ENCODE results near the gene ADAMTS2. TPM values are rescaled to one million over a fixed set of nuclear protein-coding genes. Genes with fewer than 3 reads are reported as not detected.
"Not testable (repeated sequence)": the region's sequence is repeated elsewhere in the genome, so short reads cannot be mapped to it uniquely, and the experiment has no call there.

The ADAMTS2 gene
- total and polyA plus RNA-seq, 4 donors, result 12.5 to 27.1 (median 19.7) TPM

- Histone ChIP-seq H3K9me3 (ENCODE audit: control insufficient read depth, insufficient read depth, low read length) (no peaks in the 10 kb centered on the region), H3K4me1 (ENCODE audit: control insufficient read depth, insufficient read depth, low read length) (peaks cover 30% of the 10 kb centered on the region), H3K4me3 (ENCODE audit: low read depth, low read length) (no peak overlapping the region), H3K27ac (ENCODE audit: low read depth, low read length) (no peak overlapping the region), H3K27me3 (ENCODE audit: control insufficient read depth, insufficient read depth, low read length) (no peaks in the 10 kb centered on the region), H3K36me3 (ENCODE audit: control insufficient read depth, insufficient read depth, low read length) (no peaks in the 10 kb centered on the region)
- DNase-seq (ENCODE audit: low read depth in 4 of 6, low spot score in 6 of 6), result peak in 1 of 6 donors; percentile 49
- 75% methylated on average over 8 of the region's 16 CpGs for WGBS (ENCODE audit: insufficient coverage)
Observed at GRCh38 chr5:179292681-179293635, 52.3 kb downstream of the ADAMTS2 start.

DNA sequence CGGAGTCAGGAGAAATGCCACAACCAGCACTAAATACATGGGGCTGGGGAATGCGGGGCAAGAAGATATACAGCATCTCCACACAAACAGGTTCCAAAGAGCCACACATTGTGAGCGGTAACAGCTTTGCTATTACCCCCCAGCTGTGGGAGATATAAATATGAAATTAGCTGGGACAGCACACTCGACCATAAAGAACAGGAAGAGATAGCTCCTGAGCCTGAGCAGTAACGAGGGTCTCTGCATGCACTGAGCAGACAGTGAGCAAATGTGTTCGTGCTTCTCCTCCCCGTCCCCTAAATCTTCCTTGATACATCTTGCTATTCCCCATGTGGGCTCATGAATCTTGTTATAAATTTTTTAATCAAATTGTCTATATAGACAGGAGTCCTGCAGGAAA is 53.1 kb downstream of the ADAMTS2 start:
- H3K4me1 ChIP-seq (ENCODE audit: control insufficient read depth, insufficient read depth, low read length), result peaks cover 32% of the 10 kb centered on the region
- no peak overlapping the region for H3K27ac ChIP-seq (ENCODE audit: low read depth, low read length)
- H3K27me3 ChIP-seq (ENCODE audit: control insufficient read depth, insufficient read depth, low read length), result no peaks in the 10 kb centered on the region
- DNase-seq (ENCODE audit: low read depth in 4 of 6, low spot score in 6 of 6), result peak in 1 of 6 donors; percentile 60
- 50% methylated on average over 2 of the region's 7 CpGs for WGBS (ENCODE audit: insufficient coverage)
- H3K36me3 ChIP-seq (ENCODE audit: control insufficient read depth, insufficient read depth, low read length), result no peaks in the 10 kb centered on the region
- H3K4me3 ChIP-seq (ENCODE audit: low read depth, low read length), result no peak overlapping the region
- no peaks in the 10 kb centered on the region for H3K9me3 ChIP-seq (ENCODE audit: control insufficient read depth, insufficient read depth, low read length)

DNA sequence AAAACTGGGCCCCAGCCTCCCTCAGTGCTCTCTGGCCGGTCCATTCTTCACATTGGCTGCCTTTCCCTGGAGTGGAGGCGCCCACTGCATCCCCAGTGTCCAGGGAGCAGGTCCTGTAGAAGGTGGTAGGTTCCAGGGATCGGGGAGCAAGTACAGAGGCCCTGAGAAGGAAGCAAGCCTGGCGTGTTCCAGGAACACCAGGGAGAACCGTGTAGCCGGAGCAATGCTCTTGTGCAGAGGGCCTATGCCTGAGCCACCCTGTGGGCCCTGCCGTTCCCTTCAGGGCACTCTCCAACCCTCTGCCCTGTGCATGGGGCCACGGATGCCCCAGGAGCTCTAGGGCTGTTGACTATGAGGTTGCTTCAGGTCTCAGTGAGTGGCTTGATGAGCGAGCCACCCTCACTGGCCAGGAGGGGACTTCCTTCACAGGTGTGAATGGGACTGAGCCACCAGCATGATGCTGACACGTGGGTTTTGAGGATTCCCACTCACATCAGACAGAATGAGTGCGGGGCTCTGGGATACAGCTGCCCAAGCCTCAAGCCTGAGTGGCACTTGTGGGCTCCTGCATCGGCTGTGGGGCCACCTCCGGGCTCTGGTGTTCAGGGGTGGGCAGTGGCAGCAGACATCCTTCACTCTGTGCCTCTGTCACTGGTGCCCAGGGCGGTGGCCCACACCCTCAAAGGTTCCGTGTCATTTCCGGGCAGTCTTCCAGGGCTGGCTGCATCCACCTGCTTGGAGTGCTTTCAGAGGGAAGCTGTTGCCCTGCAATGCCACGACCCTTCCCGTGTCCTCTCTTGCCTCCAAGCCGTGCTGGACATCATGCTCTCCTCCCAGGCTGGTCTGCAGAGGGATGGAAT is 54.4 kb downstream of the ADAMTS2 start:
- no peaks in the 10 kb centered on the region for H3K36me3 ChIP-seq (ENCODE audit: control insufficient read depth, insufficient read depth, low read length)
- 88% methylated on average over 19 of the region's 19 CpGs for WGBS (ENCODE audit: insufficient coverage)
- H3K4me1 ChIP-seq (ENCODE audit: control insufficient read depth, insufficient read depth, low read length), result peaks cover 44% of the 10 kb centered on the region
- H3K4me3 ChIP-seq (ENCODE audit: low read depth, low read length), result no peak overlapping the region
- no peaks in the 10 kb centered on the region for H3K9me3 ChIP-seq (ENCODE audit: control insufficient read depth, insufficient read depth, low read length)
- H3K27ac ChIP-seq (ENCODE audit: low read depth, low read length), result no peak overlapping the region
- no peak for DNase-seq (ENCODE audit: low read depth in 4 of 6, low spot score in 6 of 6)
- H3K27me3 ChIP-seq (ENCODE audit: control insufficient read depth, insufficient read depth, low read length), result no peaks in the 10 kb centered on the region

GRCh38 chr5:179289756-179290385 is 55.4 kb downstream of the ADAMTS2 start:
- Histone ChIP-seq H3K27ac (ENCODE audit: low read depth, low read length) (no peak overlapping the region), H3K4me1 (ENCODE audit: control insufficient read depth, insufficient read depth, low read length) (peaks cover 47% of the 10 kb centered on the region), H3K27me3 (ENCODE audit: control insufficient read depth, insufficient read depth, low read length) (no peaks in the 10 kb centered on the region), H3K36me3 (ENCODE audit: control insufficient read depth, insufficient read depth, low read length) (no peaks in the 10 kb centered on the region), H3K4me3 (ENCODE audit: low read depth, low read length) (no peak overlapping the region), H3K9me3 (ENCODE audit: control insufficient read depth, insufficient read depth, low read length) (no peaks in the 10 kb centered on the region)
- 83% methylated on average over 10 of the region's 13 CpGs for WGBS (ENCODE audit: insufficient coverage)
- no peak for DNase-seq (ENCODE audit: low read depth in 4 of 6, low spot score in 6 of 6)

- Histone ChIP-seq H3K4me3 (ENCODE audit: low read depth, low read length) (no peak overlapping the region), H3K9me3 (ENCODE audit: control insufficient read depth, insufficient read depth, low read length) (no peaks in the 10 kb centered on the region), H3K27ac (ENCODE audit: low read depth, low read length) (no peak overlapping the region), H3K4me1 (ENCODE audit: control insufficient read depth, insufficient read depth, low read length) (peaks cover 40% of the 10 kb centered on the region), H3K27me3 (ENCODE audit: control insufficient read depth, insufficient read depth, low read length) (no peaks in the 10 kb centered on the region), H3K36me3 (ENCODE audit: control insufficient read depth, insufficient read depth, low read length) (no peaks in the 10 kb centered on the region)
- WGBS (ENCODE audit: insufficient coverage), result 89% methylated on average over 8 of the region's 11 CpGs
- no peak for DNase-seq (ENCODE audit: low read depth in 4 of 6, low spot score in 6 of 6)
Observed at GRCh38 chr5:179288809-179289185, 56.5 kb downstream of the ADAMTS2 start.

DNA sequence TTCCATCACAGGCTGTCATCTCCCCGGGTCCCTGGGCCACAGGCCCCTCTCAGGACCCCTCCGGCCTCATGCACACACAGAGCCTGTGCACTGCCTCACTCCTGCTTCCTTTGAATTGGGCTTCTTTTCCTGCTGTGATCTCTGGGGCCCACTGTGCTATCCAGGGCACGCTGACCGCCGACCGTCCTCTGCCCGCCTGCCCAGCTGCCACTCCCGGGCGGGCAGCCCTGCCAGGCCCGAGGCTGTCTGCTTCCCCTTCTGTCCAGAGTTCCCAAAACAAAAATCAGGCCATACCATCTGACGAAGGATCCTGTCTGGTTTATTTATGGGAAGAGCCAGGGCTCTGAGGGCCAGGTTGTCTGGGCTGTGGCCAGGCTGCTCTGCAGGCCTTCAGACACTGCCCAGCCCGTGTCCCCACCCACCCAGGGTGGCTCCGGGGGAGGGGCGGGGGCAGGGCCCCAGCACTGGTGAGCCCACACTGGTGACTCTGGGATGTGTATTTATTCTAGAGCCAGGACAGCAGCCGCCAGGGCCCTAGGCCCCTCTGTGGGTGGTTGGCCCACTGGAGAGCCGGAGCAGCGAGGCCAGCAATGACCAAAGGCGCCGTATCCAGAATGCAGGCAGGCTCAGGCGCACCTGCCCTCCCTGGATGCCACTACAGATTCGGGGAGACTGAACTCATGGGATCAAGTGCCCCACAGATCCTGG is 57.0 kb downstream of the ADAMTS2 start:
- Histone ChIP-seq H3K4me3 (ENCODE audit: low read depth, low read length) (no peak overlapping the region), H3K27me3 (ENCODE audit: control insufficient read depth, insufficient read depth, low read length) (no peaks in the 10 kb centered on the region), H3K9me3 (ENCODE audit: control insufficient read depth, insufficient read depth, low read length) (no peaks in the 10 kb centered on the region), H3K4me1 (ENCODE audit: control insufficient read depth, insufficient read depth, low read length) (peaks cover 40% of the 10 kb centered on the region), H3K27ac (ENCODE audit: low read depth, low read length) (no peak overlapping the region), H3K36me3 (ENCODE audit: control insufficient read depth, insufficient read depth, low read length) (no peaks in the 10 kb centered on the region)
- WGBS (ENCODE audit: insufficient coverage), result 75% methylated on average over 18 of the region's 21 CpGs
- DNase-seq (ENCODE audit: low read depth in 4 of 6, low spot score in 6 of 6), result no peak

DNA sequence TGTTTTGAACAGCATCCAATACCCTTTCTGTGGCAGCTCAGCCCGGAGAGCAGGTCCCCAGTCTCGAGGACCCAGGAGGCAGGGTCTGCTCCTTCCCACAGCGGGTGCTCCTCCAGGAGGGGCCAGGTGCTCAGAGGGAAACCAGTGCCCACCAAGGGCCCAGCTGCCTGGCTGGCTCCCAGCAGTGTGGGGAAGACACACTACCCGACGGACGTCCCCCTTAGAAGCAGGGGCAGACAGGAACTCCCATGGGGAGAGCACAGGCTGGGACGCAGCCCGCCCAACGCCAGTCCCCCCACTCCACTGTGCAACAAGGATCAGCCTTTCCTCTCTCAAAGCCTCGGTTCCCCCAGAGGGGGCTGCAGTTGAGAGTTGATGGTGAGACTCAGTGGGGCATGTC is 57.6 kb downstream of the ADAMTS2 start:
- Histone ChIP-seq H3K4me3 (ENCODE audit: low read depth, low read length) (no peak overlapping the region), H3K9me3 (ENCODE audit: control insufficient read depth, insufficient read depth, low read length) (no peaks in the 10 kb centered on the region), H3K36me3 (ENCODE audit: control insufficient read depth, insufficient read depth, low read length) (no peaks in the 10 kb centered on the region), H3K4me1 (ENCODE audit: control insufficient read depth, insufficient read depth, low read length) (peaks cover 35% of the 10 kb centered on the region), H3K27me3 (ENCODE audit: control insufficient read depth, insufficient read depth, low read length) (no peaks in the 10 kb centered on the region), H3K27ac (ENCODE audit: low read depth, low read length) (no peak overlapping the region)
- 72% methylated on average over 7 of the region's 10 CpGs for WGBS (ENCODE audit: insufficient coverage)
- no peak for DNase-seq (ENCODE audit: low read depth in 4 of 6, low spot score in 6 of 6)

DNA sequence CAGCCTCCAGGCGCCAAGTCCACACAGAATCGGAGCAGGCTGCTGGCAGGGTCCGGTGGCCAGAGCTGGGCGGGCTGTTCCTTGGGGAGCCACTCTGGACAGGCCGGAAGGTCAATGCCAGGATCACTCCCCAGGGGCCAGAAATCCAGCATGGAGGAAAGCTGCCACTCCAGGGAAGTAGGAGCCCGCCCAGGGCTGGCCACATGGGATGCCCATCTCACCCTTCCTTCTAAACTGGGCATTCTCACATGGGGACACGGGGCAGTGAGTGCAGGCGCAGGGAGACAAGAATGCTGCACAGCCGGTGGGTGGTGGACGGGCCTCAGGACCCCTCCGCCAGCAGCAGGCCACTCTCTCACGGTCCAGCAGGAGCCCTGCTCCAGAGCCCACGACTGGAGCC is 58.2 kb downstream of the ADAMTS2 start:
- no peak overlapping the region for H3K27ac ChIP-seq (ENCODE audit: low read depth, low read length)

DNA sequence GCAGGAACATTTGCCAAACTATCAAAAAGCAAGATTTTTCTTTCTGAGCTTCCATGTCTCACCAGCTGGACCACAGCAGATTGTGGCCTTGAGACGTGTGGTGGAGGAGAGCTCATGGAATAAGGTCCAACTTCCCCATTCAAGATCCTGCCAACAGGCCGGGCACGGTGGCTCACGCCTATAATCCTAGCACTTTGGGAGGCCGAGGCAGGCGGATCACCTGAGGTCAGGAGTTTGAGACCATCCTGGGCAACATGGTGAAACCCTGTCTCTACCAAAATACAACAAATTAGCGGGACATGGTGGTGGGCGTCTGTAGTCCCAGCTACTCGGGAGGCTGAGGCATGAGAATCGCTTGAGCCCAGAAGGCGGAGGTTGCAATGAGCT is 59.5 kb downstream of the ADAMTS2 start:
- not testable (repeated sequence) for H3K27ac ChIP-seq (ENCODE audit: low read depth, low read length); H3K27me3 ChIP-seq (ENCODE audit: control insufficient read depth, insufficient read depth, low read length); H3K9me3 ChIP-seq (ENCODE audit: control insufficient read depth, insufficient read depth, low read length); DNase-seq (ENCODE audit: low read depth in 4 of 6, low spot score in 6 of 6); H3K36me3 ChIP-seq (ENCODE audit: control insufficient read depth, insufficient read depth, low read length); H3K4me3 ChIP-seq (ENCODE audit: low read depth, low read length)
- H3K4me1 ChIP-seq (ENCODE audit: control insufficient read depth, insufficient read depth, low read length), result peaks cover 31% of the 10 kb centered on the region
- WGBS (ENCODE audit: insufficient coverage), result 95% methylated on average over 4 of the region's 11 CpGs

More for the DNA sequence above, 58.2 kb downstream of the ADAMTS2 start:
- H3K9me3 ChIP-seq (ENCODE audit: control insufficient read depth, insufficient read depth, low read length), result no peaks in the 10 kb centered on the region
- no peaks in the 10 kb centered on the region for H3K36me3 ChIP-seq (ENCODE audit: control insufficient read depth, insufficient read depth, low read length)
- no peak for DNase-seq (ENCODE audit: low read depth in 4 of 6, low spot score in 6 of 6)
- peaks cover 35% of the 10 kb centered on the region for H3K4me1 ChIP-seq (ENCODE audit: control insufficient read depth, insufficient read depth, low read length)
- H3K4me3 ChIP-seq (ENCODE audit: low read depth, low read length), result no peak overlapping the region
- WGBS (ENCODE audit: insufficient coverage), result 84% methylated on average over 12 of the region's 13 CpGs
- H3K27me3 ChIP-seq (ENCODE audit: control insufficient read depth, insufficient read depth, low read length), result no peaks in the 10 kb centered on the region

All from spinal cord (tissue), 10 donors.